CD4-positive, alpha-beta T cell (primary cell): Measurements from ENCODE around the gene CPAMD8. TPM values are rescaled to one million over a fixed set of nuclear protein-coding genes. Genes with fewer than 3 reads are reported as not detected.
"Not testable (repeated sequence)": the region's sequence is repeated elsewhere in the genome, so short reads cannot be mapped to it uniquely, and the experiment has no call there.

ENCODE experiments used
- ATAC-seq: fragments of 200-7000 bp; cut with Tn5 transposase; one replicate; pipeline ENCODE4 v1.10.0; 2022; ENCODE audit warnings: mild to moderate bottlenecking; ENCODE audit not compliant: poor library complexity
- CTCF ChIA-PET: fragments of 350-600 bp; sonication (Branson Sonifier 250); formaldehyde crosslinking; loops from one replicate; lab custom pipeline; 2021; ENCODE audit warnings: antibody characterized with exemption, inconsistent platforms; lab: Charles Lee
- POLR2A ChIA-PET: fragments of 350-600 bp; sonication (Branson Sonifier 250); formaldehyde crosslinking; loops from one replicate; lab custom pipeline; 2021; ENCODE audit warnings: antibody characterized with exemption, inconsistent platforms; lab: Charles Lee
- DNase-seq, 14 experiments: peaks; one replicate each; pipeline ENCODE4 v3.0.0-alpha.2; 2013 to 2020; ENCODE audit warnings: mixed read lengths in 2 of 14
- H3K27ac ChIP-seq, 2 donors: one replicate each; pipeline versions ENCODE4 v1.5.1 to v1.7.0; 2013; ENCODE audit warnings: low read length in 2 of 2, low read depth in 1 of 2, mild to moderate bottlenecking in 1 of 2
- H3K27me3 ChIP-seq, 2 experiments: 1 replicate in 1 of 2; 2 replicates in 1 of 2; pipeline versions ENCODE4 v1.6.1 to v1.7.0; 2013; ENCODE audit warnings: low read length in 2 of 2, control low read depth in 1 of 2, mild to moderate bottlenecking in 1 of 2, moderate library complexity in 1 of 2; ENCODE audit not compliant: insufficient read depth in 2 of 2, control insufficient read depth in 1 of 2
- H3K36me3 ChIP-seq: one replicate; pipeline ENCODE4 v1.6.1; 2013; ENCODE audit warnings: low read length, control low read depth; ENCODE audit not compliant: insufficient read depth
- H3K4me1 ChIP-seq: one replicate; pipeline ENCODE4 v1.6.1; 2013; ENCODE audit warnings: low read length, control low read depth; ENCODE audit not compliant: insufficient read depth
- H3K4me3 ChIP-seq: one replicate; pipeline ENCODE4 v1.5.1; 2013; ENCODE audit warnings: mild to moderate bottlenecking, low read length, moderate library complexity
- H3K9me3 ChIP-seq, 2 experiments: 1 replicate in 1 of 2; 2 replicates in 1 of 2; pipeline versions ENCODE4 v1.6.1 to v1.7.0; 2013; ENCODE audit warnings: low read length in 2 of 2, mild to moderate bottlenecking in 2 of 2, control low read depth in 1 of 2, moderate library complexity in 1 of 2; ENCODE audit not compliant: control insufficient read depth in 1 of 2, insufficient read depth in 1 of 2
- H3K27ac Mint-ChIP-seq: one replicate; pipeline ENCODE4 v1.8.0; 2020; ENCODE audit warnings: mixed read lengths
- H3K27me3 Mint-ChIP-seq: one replicate; pipeline ENCODE4 v1.8.0; 2021; ENCODE audit warnings: mixed read lengths
- H3K36me3 Mint-ChIP-seq: one replicate; pipeline ENCODE4 v1.8.0; 2021; ENCODE audit warnings: low read depth, mixed read lengths
- H3K4me1 Mint-ChIP-seq: one replicate; pipeline ENCODE4 v1.8.0; 2021; ENCODE audit warnings: low read depth, mixed read lengths
- H3K4me3 Mint-ChIP-seq: one replicate; pipeline ENCODE4 v1.8.0; 2020; ENCODE audit warnings: mild to moderate bottlenecking, mixed read lengths
- H3K9me3 Mint-ChIP-seq: one replicate; pipeline ENCODE4 v1.8.0; 2020; ENCODE audit warnings: mixed read lengths
- CTCF ChIP-seq: fragments of 200-600 bp; IDR thresholded peaks from one replicate; pipeline ENCODE4 v1.8.0; 2022; ENCODE audit warnings: antibody characterized with exemption, mild to moderate bottlenecking
- intact Hi-C, 2 experiments: fragments of 100-400 bp; cut with DNase I in 1 of 2; cut with micrococcal nuclease in 1 of 2; formaldehyde crosslinking; loops; one replicate each; pipeline versions ENCODE4 v1.15.1 to v1.9.0; 2023 to 2025; cut with DNase I, micrococcal nuclease
- total RNA-seq, 174 experiments: library from RNA in 2 of 174; stranded (reverse) in 2 of 174; gene quantifications; one replicate each; pipeline ENCODE4 v1.2.3 and lab custom pipeline; 2021 to 2026

CPAMD8 gene
- total RNA-seq, 2 experiments from 2014 or later: 0.05 to 0.34 TPM

- H3K27me3 Mint-ChIP-seq: peaks cover 10% of the 10 kb centered on the region
- no peak for TF ChIP-seq CTCF
- intact Hi-C loops: no loop called here
- H3K4me3 ChIP-seq: no peak overlapping the region
- DNase-seq (no peak), ATAC-seq (no peak)
- ChIA-PET POLR2A (no interaction called here), CTCF (no interaction called here)
- H3K4me3 Mint-ChIP-seq: no peak overlapping the region
- no peaks in the 10 kb centered on the region for H3K36me3 ChIP-seq
- no peak overlapping the region for H3K27ac ChIP-seq
- no peaks in the 10 kb centered on the region for H3K4me1 ChIP-seq
- no peaks in the 10 kb centered on the region for H3K9me3 Mint-ChIP-seq
- no peaks in the 10 kb centered on the region for H3K9me3 ChIP-seq
- no peaks in the 10 kb centered on the region for H3K36me3 Mint-ChIP-seq
- no peaks in the 10 kb centered on the region for H3K4me1 Mint-ChIP-seq
- H3K27me3 ChIP-seq: no peaks in the 10 kb centered on the region
- H3K27ac Mint-ChIP-seq: no peak overlapping the region
Measured at GRCh38 chr19:16944626-16945363, 81.8 kb downstream of the CPAMD8 start.

GRCh38 chr19:16943942-16944625 lies 82.5 kb downstream of the CPAMD8 start:
- Mint-ChIP-seq H3K4me3 (no peak overlapping the region), H3K4me1 (no peaks in the 10 kb centered on the region), H3K36me3 (no peaks in the 10 kb centered on the region), H3K9me3 (no peaks in the 10 kb centered on the region), H3K27ac (no peak overlapping the region), H3K27me3 (peaks cover 4% of the 10 kb centered on the region)
- H3K27me3 ChIP-seq: no peaks in the 10 kb centered on the region
- intact Hi-C loops: no loop called here
- no peaks in the 10 kb centered on the region for H3K9me3 ChIP-seq
- H3K4me3 ChIP-seq: no peak overlapping the region
- no peak for TF ChIP-seq CTCF
- no peak for ATAC-seq
- H3K27ac ChIP-seq: no peak overlapping the region
- ChIA-PET POLR2A (no interaction called here), CTCF (no interaction called here)
- DNase-seq: no peak
- H3K36me3 ChIP-seq: no peaks in the 10 kb centered on the region
- H3K4me1 ChIP-seq: no peaks in the 10 kb centered on the region

GRCh38 chr19:16943090-16943489 lies 83.5 kb downstream of the CPAMD8 start:
- H3K4me3 ChIP-seq, H3K9me3 Mint-ChIP-seq, H3K36me3 ChIP-seq, H3K27me3 Mint-ChIP-seq, CTCF ChIA-PET, DNase-seq, H3K4me1 ChIP-seq, intact Hi-C loops, H3K9me3 ChIP-seq, H3K27ac Mint-ChIP-seq, H3K4me3 Mint-ChIP-seq, H3K4me1 Mint-ChIP-seq, H3K27me3 ChIP-seq, ATAC-seq, POLR2A ChIA-PET, H3K36me3 Mint-ChIP-seq, H3K27ac ChIP-seq: not testable (repeated sequence)
